Measurements from ENCODE around the gene CEMIP.
A peak's percentile ranks its signal among the peaks of the same experiment; 100 is the strongest.

The CEMIP gene

DNA sequence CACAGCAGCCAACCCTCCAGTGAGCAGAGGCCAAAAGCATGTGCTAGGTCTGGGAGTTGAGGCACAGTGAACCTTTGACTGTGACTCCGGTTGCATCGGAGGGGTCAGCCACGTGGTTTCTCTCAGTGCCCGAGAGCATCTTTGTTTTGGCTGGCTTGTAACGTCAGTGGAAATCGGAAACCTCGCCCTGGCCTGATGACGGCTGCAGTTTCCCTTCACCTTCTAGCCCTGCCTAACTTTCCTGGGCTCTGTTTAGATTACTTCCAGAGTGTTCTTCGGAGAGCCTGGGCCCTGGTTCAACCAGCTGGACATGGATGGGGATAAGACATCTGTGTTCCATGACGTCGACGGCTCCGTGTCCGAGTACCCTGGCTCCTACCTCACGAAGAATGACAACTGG is 153.8 kb downstream of the CEMIP start:
- DNase-seq = no peak

DNA sequence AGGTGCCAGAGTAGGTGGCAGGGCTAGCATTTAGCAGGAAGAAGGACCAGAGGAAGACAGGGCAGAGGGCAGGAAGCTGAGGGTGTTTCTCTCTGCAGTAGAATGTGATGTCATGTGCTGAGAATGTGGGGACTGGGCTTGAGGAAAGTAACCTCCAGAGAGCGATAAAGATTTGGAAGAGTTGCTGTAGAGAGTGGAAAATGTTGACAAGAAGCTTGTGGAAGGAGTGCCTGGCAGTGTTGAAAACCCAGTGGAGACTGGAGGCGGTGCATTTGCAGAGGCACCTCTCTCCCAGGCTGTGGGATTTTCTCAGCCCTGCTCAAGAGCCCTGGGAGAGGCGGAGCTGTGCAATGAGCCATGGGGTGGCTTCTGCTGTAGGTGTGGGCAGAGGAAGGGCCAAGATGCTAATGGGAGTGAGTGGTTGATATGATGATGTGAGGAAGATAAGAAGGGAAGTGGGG is 155.6 kb downstream of the CEMIP start:
- DNase-seq = no peak

DNA sequence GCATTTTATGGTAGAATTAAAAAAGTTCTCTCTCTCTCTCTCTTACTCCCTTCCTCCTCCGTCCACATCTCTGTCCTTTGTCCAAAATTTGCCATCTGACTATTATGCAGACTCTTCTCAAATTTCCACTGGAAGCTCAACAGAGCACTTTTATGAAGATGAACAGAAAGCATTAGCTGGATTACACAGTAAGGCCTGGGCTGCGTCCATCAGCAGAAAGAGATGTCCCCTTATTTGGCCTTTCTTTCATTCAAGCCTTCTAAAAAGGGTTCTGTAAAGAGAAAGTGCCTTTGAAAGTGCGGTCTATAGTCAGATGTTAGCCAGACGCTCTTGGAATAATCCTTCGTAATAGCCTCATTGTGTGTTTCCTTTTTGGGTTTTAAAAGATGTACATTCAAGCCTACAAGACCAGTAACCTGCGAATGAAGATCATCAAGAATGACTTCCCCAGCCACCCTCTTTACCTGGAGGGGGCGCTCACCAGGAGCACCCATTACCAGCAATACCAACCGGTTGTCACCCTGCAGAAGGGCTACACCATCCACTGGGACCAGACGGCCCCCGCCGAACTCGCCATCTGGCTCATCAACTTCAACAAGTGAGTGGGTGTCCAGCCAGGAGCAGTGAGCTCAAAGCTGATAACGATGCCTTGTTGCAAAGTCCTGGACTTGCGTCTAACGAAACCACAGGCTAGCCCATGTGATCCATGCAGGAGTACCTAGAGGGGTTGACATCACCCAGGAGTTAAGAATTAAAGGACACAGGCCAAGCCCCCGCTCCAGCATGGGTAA is 157.3 kb downstream of the CEMIP start:
- DNase-seq = no peak

DNA sequence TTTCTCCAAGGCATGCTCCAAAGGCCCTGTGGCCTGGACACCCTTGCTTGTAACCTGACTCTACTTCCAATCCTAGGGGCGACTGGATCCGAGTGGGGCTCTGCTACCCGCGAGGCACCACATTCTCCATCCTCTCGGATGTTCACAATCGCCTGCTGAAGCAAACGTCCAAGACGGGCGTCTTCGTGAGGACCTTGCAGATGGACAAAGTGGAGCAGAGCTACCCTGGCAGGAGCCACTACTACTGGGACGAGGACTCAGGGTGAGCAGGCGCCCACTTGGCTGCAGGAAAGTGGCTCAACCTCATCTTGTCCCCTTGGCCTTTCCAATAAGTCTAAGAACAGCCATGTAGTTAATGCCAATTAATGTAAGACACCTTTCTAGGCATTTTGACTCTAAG is 158.5 kb downstream of the CEMIP start:
- DNase-seq = no peak

DNA sequence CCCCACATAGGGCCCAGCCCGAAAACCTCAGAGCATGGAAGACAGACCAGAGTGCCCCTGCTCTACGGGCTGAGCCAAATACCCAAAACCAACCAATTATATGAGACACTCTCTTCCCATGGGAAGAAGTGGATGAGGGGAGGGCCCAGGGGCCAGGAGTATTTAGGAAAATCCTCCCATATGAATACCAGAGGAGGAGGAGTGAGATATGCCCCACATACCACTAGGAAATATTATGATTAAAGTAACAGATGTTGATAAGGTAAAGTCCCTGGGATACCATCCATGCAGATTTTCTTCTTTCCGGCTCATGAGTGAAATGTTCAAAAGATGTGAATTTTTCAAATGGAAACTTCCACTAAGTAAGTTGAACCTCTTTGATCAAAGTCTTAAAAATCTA is 160.0 kb downstream of the CEMIP start:
- DNase-seq = no peak

DNA sequence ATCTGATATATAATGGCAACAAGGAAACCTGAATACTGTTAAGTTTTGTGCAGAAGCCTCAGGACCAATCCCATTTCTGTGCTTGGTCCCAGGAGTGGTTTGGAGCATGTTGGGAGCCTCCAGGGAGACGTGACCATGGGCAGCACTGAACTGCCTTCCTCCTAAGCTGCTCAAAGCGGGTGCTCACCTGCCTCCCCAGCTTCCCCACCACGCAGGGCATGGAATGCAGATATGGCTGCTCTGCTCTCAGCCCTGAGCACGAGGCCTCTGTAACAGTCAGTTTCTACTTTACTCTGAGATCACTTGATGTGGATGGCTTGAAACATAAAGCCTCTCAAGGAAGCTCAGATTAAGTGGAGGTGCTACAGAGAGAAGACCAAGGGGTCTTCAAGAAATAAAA is 161.2 kb downstream of the CEMIP start:
- no peak for DNase-seq

DNA sequence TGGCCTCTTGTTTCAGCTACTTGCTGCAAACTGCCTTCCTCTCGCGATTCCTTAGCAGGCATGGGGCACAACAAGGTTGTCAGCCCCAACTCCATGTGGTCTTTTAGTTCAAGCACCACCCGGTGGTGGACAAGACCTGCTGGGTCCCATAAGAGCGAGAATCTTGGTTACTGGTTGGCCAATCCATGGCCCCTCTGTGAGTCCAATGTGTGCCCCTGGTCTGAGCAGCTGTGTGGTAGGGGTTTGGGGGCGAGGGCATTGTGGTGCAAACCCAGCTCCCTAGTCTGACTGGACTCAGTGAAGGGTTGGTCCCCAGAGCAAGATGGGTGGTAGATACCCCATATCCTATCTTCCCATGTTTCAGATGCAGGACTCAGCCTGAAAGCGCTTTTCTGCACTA is 161.7 kb downstream of the CEMIP start:
- no peak for DNase-seq

DNA sequence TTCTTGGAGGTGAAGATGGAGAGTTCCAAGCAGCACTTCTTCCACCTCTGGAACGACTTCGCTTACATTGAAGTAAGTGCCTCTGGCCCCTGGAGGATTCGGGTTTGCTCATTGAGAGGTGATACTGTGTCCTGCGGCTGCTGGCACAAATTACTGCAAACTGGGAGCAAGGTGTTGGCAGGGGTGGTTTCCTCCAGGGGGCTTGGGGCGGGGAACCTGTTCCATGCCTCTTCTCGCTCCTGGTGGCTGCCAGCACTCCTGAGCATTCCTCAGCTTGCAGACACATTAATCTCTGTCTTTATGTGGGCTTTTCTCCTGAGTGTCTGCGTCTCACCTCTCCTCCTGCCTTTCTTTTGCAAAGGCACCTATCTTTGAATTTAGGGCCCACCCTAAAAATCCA is 163.1 kb downstream of the CEMIP start:
- no peak for DNase-seq

DNA sequence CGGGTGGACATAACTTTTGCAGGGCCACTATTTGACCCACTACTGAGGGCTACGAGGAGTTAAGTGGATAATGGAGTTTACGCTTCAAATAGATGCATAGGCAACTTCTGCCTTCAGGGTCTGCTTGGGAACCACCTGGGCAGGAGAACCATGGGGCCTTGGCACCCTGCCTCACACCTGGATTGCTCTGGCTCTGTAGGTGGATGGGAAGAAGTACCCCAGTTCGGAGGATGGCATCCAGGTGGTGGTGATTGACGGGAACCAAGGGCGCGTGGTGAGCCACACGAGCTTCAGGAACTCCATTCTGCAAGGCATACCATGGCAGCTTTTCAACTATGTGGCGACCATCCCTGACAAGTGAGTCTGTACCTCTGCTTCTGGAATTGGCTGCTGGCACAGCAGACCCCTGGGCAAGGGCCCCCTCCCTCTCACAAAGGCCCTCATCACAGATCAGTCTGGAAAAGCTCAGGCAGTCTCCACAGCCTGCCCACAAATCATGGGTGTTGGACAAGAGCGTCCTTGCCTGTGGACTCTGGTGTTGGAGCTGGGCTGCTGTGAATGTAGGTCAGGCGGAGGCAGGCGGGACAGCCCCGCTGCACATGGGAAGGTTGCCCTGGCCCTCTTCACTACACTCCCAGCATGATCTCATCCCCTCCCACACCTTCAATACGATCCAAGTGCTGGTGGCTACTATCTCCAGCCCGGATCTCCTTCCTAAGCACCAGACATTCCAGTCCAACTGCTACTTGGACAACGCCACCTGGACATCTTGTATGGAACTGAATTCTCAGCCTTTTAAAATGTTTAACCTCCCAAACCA is 163.8 kb downstream of the CEMIP start:
- no peak for DNase-seq

DNA sequence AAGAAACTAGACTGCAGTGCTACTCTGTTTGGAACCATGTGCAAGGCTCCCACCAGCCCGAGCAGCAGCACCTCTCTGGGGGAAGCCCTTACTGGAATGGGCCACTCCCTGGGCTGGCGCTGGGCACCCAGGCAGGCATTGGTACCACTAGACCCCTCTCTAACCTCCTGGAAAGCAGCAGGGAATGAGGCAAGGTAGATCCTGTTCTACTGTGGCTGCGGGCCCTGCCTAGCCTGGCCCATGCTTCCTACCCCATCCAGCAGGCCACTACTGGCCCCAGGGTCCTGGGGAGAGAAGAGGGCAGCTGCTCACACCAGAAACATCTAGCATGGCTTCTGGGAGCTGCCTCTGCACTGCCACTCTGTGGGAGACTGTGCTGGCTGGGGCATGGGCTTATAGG is 165.6 kb downstream of the CEMIP start:
- DNase-seq = no peak

DNA sequence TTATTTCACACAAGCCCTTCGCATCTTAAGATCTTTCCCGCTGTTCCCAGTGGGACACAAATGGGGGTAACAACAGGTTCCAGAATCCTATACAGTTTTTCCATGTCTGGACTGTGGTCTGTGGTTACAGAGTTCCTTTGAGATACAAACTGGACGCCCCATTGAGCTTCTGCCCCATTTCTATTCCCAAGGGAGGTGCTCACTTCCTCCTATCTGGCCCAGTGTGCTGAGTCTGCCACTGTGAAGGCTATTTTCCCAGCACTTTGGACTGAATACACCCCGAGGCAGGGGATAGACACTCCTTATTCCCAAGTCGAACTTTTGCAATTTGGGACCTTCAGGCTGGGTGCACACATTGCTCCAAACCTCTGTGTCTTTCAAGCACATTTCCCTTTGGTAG is 166.4 kb downstream of the CEMIP start:
- no peak for DNase-seq

DNA sequence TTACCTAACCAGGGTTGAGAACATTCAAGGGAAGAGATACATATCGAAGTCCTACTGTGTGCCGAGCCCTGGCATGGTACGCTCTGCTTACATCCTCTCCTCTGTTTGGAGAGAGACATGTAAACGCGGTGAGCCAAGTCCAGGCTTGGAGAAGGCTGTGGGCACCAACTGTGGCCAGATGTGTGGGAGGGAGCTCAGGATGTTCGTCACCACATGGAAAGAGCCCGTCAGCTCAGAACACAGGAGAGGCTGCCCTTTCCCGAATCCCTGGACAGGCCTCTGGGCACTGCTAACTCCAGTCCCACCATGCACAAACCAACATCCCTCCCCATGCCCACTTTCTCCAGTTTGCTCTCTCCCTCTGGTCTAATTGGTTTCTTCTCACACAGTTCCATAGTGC is 167.4 kb downstream of the CEMIP start:
- DNase-seq = no peak

DNA sequence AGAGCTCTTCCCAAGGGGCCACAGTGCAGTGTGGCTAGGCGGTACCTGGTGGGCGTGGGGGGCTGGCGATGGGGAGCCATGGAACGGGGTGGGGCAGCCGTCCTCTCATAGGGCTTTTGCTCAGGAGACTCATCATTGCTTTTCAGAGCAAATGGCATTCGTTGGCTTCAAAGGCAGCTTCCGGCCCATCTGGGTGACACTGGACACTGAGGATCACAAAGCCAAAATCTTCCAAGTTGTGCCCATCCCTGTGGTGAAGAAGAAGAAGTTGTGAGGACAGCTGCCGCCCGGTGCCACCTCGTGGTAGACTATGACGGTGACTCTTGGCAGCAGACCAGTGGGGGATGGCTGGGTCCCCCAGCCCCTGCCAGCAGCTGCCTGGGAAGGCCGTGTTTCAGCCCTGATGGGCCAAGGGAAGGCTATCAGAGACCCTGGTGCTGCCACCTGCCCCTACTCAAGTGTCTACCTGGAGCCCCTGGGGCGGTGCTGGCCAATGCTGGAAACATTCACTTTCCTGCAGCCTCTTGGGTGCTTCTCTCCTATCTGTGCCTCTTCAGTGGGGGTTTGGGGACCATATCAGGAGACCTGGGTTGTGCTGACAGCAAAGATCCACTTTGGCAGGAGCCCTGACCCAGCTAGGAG is 169.6 kb downstream of the CEMIP start:
- DNase-seq = no peak

DNA sequence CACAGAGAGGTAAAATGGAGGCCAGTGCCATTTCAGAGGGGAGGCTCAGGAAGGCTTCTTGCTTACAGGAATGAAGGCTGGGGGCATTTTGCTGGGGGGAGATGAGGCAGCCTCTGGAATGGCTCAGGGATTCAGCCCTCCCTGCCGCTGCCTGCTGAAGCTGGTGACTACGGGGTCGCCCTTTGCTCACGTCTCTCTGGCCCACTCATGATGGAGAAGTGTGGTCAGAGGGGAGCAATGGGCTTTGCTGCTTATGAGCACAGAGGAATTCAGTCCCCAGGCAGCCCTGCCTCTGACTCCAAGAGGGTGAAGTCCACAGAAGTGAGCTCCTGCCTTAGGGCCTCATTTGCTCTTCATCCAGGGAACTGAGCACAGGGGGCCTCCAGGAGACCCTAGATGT is 170.6 kb downstream of the CEMIP start:
- no peak for DNase-seq

DNA sequence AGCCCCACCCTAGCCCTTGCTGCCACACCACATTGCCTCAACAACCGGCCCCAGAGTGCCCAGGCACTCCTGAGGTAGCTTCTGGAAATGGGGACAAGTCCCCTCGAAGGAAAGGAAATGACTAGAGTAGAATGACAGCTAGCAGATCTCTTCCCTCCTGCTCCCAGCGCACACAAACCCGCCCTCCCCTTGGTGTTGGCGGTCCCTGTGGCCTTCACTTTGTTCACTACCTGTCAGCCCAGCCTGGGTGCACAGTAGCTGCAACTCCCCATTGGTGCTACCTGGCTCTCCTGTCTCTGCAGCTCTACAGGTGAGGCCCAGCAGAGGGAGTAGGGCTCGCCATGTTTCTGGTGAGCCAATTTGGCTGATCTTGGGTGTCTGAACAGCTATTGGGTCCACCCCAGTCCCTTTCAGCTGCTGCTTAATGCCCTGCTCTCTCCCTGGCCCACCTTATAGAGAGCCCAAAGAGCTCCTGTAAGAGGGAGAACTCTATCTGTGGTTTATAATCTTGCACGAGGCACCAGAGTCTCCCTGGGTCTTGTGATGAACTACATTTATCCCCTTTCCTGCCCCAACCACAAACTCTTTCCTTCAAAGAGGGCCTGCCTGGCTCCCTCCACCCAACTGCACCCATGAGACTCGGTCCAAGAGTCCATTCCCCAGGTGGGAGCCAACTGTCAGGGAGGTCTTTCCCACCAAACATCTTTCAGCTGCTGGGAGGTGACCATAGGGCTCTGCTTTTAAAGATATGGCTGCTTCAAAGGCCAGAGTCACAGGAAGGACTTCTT is 171.3 kb downstream of the CEMIP start:
- DNase-seq = no peak

DNA sequence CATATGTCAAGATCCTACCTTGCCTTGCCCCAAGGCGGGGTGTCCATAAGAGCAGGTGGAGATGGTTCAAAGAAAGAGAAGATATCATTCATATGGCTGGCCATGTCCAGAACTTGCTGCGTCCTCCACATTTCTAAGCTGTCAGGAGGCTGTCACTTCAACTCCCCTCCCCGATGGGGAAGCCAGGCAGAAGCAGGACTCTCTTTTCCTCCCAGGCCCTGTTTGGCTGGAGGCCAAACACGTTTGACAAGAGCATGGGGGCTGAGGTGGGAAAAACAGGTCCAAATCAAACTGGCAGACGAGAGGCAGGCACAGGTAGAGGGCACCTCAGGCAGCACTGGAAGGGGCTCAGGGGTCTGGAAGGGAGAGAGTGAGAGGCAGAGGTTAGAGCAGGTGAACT is 172.8 kb downstream of the CEMIP start:
- no peak for DNase-seq

DNA sequence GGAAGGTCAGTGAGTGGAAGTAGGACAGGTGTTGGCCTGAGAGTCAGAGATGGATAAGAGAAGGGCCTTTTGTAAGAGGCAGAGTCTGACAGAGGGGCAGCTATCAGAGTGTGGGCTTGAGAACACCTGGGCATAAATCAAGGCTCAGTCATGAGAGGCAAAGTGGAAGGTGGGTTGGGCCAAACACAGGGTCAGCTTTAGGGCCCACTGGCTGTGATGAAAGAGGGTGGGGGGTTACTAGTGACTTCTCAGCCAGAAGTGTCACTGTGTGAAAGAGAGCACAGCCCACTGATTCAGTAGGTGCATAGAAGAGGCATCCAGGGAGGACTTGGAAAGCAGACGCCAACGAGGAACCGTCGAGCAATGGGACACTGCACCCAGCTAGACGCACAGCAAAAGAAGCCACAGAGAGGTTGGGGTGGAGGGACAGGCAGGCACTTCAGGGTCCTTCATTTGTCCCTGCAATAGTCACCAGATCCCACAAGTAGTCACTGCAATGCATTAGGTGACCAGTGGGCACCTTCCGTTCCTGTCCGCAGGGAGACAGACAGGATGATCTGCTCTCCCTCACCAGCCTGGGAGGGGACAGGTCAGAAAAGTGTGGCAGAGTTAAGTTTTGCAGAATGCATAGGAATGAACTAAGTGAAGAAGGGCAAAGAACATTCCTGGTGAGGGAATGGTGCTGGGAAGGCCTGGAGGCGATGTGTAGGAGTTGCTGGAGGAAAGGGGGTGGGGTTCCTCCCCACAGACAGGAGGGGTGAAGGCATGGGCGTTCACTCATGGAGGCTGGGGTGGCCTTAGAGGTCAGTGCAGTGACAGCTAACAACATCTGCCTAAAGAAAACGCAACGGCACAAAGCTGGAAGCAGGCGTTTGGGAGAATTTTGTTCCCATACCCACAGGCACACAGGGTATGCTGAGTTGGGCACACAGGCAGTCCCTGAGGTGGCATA is 174.1 kb downstream of the CEMIP start:
- no peak for DNase-seq

DNA sequence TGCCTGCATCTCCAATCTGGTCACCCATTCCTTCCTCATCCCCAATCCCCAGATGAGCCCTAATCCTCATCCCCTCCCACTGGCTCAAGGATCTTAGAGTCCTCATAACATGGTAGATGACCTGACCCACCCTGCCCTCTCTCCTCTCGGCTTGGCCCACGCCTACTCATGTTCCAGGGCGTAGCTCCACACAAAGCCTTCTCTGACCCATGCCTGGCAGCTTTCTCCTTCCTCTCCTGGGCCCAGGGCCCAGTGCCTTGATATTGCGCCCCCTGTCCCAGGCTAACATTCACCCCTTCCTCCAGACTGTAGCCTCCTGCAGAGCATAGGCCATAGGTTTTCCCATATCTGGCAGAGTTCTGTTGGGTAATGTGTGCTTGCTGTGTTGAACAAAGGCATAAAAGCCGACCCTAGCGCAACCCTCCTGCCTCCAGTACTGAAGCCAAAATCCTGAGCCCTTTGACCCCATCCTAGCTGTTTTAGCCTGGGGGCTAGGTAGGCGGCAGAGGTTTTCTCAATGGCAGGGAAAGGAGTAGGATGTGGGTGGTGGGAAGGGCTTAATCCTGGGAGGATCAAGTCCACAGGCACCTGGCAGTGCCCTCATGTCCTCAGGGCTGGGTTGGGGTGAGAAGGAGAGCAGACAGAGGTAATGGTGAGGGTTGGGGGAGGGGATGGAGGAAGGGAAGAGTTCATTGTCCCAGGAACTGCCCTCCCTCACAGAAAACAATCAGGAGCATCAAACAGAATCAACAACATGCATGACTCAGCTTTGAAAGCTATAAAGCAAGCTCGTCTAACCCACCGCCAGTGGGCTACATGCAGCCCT is 175.0 kb downstream of the CEMIP start:
- no peak for DNase-seq

DNA sequence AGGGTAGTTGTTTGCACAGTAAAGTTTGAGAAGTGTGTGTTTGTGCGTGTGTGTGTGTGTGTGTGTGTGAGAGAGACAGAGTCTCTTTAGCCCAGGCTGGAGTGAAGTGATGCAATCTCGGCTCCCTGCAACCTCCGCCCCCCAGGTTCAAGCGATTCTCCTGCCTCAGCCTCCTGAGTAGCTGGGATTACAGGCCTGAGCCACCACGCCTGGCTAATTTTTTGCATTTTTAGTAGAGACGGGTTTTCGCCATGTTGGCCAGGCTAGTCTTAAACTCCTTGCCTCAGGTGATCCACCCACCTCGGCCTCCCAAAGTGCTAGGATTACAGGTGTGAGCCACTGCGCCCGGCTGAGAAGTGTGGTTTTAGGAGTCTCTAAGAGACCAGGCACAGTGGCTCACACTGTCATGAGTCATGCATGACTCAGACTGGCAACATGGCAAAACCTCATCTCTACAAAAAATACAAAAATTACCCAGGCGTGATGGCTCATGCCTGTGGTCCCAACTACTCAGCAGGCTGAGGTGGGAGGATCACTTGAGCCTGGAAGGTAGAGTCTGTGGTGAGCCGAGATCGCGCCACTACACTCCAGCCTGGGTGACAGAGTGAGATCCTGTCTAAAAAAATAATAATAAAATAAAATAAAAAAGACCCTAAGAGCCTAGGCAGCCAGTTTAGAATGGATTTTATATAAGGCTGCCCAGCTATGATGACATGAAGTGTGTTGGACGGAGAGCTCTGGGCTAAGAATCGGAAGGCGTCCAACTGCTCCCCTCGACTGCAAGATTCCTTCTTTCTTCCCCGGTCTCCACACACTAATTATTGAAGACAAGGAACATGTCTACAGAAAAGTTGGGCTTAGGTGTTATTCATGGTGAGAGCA is 176.6 kb downstream of the CEMIP start:
- peak; percentile 38 for DNase-seq

DNA sequence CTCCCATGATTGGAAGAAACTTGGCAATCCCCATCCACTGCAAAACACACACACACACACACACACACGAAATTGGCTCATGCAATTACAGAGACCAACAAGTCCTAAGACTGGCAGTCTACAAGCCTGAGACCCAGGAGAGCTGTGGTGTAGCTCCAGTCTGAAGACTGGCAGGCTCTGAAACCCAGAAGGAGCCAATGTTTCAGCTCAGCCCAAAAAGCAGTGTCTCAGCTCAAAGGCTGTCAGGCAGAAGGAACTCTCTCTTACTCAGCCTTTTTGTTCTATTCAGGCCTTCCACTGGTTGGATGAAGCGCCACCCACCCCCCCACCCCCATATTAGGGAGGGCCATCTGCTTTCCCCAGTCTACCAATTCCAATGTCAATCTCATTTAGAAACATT is 178.4 kb downstream of the CEMIP start:
- no peak for DNase-seq
